GM11168 (cell line): Measurements from ENCODE around the gene PPFIA4.

Experiments
- in situ Hi-C: fragments of 300-500 bp; cut with MboI; formaldehyde crosslinking; loops from one replicate; pipeline ENCODE4 v1.12.0; 2022; ENCODE audit warnings: low sequenced_read_pairs; ENCODE audit not compliant: unreplicated experiment

PPFIA4 gene

DNA sequence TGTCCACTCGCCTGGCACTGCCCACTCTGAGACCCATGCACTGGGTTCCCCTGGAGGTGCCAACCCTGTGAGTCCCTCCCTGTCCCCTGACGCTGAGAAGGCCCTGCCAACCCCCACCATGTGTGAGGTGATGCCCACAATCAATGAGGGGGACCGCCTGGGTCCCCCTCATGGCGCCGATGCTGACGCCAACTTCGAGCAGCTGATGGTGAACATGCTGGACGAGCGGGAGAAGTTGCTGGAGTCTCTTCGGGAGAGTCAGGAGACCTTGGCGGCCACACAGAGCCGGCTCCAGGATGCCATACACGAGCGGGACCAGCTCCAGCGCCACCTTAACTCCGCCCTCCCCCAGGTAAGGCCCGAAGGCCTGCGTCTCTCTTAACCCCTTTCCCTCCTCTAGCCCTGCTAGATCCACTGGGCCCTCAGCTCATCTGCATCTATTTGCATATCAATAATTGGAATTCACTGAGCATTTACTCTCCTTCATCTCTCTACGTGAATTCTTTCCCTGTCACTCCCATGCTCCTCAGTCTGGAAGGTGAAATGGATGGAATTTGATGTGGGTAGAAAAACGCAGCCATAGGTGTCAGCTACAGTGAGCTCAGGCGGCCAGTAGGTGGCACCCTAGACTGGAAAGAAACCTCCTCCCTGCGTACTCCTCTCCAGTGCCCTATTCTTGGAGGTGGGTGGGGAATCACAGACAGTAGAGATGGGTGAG, 12.8 kb downstream of the PPFIA4 start:
- in situ Hi-C loops = no loop called here

DNA sequence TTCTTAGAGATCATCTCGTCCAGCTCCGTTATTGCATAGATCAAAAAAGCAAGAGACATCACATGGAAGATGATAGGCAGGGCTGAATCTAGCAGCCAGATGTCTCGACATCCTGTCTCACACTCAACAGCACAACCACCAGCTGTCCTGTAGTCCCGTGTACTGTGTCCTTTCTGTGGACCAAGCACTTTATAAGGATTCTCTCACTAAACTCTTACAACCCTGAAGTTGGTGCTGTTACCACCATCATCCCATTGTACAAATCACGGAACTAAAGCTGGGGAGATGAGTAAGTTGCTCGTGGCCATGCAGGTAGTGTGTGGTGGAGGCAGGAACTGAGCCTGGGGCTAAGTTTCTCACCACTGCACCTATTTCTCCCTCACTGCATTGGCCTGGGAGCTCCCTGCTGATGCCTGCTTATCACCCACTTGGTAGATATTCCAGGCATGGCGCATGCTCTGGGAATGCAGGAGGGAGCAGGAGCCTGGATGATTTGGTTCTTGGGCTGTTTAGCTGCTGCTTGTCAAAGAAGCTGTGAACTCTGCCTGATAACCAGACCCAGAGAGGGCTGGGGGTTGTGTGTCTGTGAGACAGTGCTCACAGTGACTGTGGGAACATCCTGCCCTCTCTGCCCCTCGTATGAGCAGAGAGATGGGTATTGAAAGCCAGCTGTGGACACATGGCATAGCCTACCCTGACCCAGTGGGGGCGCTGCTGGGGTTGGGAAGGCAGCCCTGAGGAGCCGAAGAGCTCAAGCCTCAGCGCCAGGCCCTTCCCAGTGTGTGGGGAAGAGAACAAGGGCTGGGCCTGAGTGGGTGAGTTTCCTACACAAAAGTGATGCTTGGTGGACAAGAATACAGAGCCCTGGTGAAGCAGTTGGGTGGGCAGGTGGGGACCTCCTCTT, 13.6 kb downstream of the PPFIA4 start:
- in situ Hi-C loops = no loop called here

DNA sequence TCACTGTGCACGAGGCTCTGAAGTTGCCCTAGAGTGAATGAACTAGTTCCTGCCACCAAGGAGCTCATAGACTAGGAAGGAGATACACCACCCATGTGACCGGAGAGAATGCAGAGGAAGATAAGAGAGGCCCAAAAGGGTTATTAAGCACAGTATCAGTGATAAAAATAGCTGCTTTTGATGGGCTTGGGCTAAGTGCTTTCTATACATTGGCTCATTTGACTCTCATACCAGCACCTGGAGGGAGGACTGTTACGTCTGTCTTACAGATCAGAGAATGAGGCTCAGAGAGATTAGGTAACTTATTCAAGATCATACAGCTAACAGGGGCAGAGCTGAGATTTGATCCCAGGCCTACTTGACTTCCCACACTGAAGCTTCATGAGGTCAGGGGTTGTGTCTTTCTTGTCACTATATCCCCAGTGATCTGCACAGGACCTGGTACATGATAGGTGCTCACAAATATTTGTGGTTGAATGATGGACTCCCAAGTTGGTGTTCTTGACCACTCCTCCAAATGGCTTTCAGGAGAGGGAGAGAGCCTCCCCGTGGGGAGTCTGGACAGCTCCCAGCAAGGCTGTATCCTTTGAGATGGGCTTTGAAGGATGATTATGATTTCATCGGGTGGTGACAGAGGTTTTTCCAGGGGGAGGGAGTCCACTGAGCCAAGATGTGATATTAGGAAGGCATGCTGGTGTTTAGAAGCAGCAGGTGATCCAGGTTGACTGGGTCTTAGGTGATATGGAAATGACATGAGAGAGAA, 14.4 kb downstream of the PPFIA4 start:
- in situ Hi-C loops = no loop called here

DNA sequence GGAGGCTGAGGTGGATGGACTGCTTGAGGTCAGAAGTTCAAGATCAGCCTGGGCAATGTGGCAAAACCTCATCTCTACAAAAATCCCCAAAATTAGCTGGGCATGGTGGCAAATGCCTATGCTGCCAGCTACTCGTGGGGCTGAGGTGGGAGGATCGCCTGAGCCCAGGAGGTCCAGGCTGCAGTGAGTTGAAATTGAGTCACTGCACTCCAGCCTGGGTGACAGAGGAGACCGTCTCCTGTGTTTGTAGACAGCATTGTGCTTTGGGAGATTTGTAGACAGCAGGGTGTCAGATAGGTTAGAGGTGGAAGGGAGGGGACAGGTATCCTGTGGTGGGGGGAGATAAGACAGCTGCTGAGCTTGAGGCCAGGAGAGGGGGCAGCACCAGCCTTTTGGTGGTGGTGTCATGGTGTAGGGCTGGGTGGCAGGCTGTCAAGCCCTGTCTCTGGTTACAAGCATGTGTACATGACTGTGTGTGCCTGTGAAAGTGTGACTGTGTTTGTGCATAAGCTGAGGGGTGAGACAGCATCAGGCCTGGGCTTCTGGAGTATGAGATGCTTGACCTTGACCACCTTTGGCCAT, 15.2 kb downstream of the PPFIA4 start:
- in situ Hi-C loops = no loop called here

DNA sequence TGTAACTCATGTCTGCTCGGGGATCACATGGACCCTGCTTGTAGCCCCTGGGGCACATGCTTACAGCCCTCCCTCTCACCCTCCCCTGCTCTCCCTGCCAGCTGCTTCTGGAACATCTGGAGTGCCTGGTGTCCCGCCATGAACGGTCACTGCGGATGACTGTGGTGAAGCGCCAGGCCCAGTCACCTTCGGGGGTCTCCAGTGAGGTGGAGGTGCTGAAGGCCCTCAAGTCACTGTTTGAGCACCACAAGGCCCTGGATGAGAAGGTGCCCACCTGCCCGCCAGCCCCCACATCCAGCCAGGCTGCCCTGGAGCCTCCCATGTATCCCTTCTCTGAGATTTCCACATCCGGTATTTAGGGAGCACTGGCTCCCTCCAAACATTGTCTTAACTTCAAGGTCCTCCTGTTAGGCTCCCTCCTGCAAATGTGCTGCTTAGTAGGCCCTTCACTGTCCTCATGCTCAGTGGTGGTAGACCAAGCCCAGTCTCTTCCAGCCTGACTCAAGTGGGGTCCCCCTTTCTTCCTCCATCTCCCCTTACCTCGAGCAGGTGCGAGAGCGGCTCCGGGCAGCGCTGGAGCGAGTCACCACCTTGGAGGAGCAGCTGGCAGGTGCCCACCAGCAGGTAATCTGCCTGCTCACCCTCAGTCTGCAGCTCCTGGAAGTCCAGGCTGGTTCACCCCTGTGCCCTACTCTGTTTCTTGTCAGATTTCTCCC, 17.7 kb downstream of the PPFIA4 start:
- in situ Hi-C loops = no loop called here

DNA sequence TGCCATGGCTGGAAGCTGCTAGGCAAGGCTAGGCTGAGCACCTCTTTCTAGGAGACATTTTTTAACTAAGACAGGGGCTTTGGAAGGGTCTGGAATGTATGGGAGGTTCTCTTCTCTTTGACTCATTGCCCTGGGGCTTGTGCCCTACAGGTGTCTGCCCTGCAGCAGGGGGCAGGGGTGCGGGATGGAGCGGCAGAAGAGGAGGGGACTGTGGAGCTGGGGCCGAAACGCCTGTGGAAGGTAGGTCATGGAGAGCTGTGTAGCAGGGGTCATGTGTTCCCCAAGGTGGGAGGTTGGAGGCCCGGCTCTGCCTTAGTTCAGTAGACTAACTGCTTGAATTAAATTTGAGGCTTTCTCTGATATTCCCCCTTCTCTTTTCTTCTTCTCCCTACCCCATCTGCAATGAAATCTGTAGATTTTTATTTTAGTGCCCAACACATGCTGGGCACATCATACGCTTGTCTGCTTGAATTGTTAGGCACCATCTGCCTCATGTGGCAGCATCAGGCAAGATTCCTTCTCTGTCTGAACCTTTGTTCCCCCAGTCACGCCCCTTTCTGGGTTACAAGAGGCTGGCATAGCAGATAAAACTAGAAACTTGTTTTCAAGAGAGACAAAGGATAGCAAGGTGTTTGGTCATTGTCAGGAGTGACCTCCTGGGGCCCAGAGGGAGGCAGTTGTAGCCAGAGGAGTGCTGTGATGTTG, 18.4 kb downstream of the PPFIA4 start:
- in situ Hi-C loops = no loop called here

DNA sequence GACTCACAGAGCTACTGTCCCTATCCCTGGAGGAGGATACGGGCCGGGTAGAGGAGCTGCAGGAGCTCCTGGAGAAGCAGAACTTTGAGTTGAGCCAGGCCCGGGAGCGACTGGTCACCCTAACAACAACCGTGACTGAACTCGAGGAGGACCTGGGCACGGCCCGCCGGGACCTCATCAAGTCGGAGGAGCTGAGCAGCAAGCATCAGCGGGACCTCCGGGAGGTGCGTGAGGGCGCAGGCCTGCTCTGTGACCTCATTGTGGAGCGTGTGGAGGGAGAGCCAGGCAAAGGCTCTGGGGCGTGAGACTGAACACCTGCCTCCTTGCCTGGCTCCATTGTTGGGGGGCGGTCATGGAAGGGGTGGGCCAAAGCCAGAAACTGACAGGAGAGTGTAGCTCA, 19.0 kb downstream of the PPFIA4 start:
- in situ Hi-C loops = no loop called here

DNA sequence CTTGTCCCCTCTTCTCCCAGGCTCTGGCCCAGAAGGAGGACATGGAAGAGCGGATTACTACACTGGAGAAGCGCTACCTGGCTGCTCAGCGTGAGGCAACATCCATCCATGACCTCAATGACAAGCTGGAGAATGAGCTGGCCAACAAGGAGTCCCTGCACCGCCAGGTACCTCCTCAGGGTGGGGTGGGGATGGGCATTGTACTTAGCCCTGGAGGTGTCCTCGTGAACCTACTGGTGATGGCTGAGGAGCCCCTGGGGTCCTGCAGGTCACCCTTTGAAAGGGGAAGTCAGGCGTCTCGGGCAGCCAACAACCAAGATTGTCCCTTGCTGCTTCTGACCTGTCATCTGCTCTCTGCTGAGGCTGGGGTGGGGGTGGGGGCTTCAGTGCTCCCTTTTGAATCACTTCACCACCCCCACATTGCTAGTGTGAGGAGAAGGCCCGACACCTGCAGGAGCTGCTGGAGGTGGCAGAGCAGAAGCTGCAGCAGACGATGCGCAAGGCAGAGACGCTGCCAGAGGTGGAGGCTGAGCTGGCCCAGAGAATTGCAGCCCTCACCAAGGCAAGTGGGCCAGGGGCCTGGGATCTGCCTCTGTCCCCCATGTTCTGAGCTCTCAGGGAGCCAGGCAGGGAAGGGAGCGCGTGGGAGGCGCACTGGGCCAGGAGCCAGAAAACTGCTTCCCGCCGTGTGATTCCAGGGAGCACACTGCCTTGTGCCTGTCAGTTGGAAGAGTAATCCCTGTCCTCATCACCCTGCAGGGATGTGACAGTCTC, 19.7 kb downstream of the PPFIA4 start:
- in situ Hi-C loops = no loop called here

DNA sequence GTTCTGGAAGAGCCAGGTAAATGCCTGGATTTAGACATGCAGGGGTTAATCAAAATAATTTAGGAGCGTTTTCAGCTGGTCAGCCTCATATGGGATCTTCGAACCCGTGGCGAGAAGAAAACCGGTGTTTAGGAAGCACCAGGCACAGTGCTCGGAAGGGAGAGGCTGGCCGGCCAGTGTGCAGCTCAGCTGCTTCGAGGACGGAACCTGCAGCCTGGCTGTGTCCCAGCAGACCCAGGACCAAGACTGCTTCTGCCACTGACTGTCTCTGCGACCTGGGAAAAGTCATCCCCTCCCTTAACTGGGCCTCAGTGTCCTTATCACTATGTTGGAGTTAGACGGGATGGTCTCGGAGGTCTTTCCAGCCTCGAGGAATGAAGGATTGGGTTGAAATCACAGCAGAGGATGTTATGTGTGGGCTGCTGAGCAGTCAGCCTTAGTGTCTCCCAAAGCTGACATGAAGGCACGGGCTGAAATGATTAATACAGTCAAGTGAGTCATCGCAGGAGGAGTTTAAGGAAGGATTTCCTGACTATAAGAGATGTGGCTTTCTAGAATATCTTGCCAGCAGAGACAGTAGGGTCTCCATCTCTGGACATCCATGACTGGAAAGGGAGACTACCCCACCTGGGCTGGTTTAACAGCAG, 20.8 kb downstream of the PPFIA4 start:
- in situ Hi-C loops = no loop called here

DNA sequence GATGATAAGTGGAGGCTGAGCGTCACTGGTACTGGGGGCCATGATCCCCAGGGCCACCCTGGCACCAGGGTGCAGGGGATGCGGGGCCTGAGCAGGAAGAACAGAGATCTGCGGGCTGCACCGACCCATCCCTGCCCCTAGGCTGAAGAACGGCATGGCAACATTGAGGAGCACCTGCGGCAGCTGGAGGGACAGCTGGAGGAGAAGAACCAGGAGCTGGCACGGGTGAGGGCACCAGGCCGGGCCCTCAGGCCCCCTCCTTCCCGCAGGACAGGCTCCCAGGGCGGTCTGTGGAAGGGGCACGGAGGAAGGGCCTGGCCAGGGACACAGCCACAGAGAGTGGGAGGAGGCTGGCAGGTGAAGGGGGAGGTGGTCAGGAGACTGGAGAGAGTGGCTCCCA, 21.8 kb downstream of the PPFIA4 start:
- in situ Hi-C loops = no loop called here

DNA sequence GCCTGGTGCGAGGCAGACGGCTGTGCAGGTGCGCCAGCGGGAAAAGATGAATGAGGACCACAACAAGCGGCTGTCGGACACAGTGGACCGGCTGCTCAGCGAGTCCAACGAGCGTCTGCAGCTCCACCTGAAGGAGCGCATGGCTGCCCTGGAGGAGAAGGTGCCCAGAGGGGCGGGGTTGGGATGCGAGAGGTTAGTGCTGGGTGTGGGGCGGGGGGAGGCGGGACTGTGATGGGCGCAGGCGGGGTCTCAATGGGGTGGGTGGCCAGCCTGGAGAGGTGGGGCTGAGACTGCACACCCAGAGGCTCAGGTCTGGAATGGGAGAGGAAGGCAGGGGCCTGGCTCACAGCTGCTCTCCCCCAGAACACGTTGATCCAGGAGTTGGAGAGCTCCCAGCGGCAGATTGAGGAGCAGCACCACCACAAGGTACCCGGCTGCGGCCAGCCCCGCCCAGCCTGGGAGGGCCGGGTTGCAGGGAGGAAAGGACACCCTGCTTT, 22.3 kb downstream of the PPFIA4 start:
- in situ Hi-C loops = no loop called here

DNA sequence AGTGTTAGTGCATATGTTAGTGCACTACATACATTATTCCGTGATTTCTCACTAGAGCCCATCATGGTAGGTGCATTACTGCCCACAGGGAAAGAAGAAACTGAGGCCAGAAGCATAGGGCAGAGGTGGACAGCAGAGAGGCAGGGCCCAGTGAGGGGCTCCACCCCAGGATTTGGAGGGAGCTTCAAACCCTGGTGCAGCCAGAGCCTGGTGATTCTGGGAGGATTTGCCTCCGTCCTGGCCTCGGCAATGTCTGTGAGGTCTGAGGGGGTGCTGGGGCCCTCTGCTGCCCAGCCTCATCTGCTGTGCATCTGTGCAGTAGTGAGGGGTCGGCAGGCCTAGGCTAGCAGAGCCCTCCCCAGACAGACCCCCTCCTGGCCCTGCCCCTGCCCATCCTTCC, 22.8 kb downstream of the PPFIA4 start:
- in situ Hi-C loops = no loop called here

DNA sequence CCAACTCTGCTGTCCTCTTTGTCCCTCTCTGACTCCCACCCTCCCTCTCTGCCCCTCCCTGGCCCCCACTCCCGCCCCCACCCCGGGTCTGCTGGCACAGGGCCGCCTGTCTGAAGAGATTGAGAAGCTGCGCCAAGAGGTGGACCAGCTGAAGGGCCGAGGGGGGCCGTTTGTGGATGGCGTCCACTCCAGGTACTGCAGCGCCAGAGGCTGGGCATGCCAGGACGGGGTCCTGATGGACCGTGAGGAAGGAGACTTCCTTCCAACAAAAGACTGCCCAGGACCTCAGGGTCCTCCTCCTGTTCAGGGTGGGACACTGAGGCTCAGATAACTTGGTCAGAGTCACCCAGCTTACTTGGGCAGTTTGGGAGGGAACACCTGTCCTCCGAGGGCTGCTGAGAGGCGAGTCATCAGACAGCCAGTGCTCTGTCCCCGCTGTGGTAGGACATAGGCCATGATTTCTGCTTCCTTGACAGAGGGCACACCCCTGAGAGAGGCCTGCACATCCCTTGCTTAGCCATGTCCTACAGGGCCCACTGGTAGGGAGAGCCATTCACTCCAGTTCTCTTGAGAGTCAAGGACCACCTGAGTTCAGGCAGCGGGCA, 23.4 kb downstream of the PPFIA4 start:
- in situ Hi-C loops = no loop called here

DNA sequence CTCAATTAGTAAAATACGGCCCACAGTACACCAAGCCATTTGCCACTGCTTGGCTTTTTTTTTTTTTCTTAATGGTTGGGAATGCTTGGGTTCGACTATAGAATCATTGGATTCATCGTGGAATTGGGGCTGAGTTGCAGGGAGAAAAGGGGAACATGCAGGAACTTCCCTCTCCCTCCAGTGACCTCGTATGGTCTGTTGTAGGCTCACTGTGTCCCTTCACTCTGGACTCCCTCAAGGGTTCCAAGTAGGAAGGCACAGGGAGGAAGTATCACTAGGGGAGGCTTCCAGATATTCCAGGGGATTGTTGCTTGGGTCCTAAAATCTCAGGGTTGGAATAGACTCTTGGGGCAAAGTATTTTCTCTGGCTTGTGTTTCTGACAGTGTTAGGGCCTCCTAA, 24.5 kb downstream of the PPFIA4 start:
- in situ Hi-C loops = no loop called here

DNA sequence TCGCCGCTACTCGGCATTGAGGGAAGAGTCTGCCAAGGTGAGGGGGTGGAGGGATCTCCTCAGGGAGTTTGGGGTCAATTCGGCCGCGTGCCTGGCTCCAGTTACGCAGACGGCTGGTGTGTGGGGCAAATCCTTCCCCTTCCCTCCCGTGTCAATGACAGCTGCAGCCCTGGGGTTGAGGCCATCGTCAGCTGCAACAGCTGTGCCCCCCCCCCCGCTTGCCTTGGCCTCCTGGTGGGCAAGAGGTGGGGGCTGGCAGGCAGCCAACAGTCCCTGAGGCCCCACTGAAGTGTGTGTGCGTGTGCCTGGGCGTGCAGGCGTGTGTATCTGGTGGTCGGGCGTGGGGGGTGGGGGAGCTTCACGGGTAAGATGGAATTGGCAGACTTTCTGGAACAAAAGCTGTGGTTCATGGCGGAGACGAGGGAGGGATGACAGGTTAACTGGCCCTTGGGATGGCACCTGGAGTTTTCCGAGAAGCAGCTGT, 25.6 kb downstream of the PPFIA4 start:
- in situ Hi-C loops = no loop called here

DNA sequence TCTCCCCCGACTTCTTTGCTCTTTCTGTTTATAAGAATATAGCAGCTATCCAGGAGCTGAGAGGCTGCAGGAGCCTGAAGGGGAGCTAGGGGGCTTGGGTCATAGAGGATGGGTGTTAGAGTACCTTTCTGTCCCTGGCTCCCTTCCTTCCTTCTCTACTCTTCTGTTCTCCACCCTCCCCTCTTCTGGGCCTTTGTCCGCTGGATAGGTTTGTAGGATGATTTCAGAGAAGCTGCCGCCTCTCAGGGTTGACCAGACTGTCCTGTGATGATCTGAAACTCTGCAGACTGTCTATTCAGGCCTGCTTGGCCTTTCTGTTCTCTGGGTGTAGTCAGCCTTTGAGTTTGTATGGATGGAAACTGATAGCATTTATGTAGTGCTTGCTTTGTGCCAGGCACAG, 26.3 kb downstream of the PPFIA4 start:
- in situ Hi-C loops = no loop called here

DNA sequence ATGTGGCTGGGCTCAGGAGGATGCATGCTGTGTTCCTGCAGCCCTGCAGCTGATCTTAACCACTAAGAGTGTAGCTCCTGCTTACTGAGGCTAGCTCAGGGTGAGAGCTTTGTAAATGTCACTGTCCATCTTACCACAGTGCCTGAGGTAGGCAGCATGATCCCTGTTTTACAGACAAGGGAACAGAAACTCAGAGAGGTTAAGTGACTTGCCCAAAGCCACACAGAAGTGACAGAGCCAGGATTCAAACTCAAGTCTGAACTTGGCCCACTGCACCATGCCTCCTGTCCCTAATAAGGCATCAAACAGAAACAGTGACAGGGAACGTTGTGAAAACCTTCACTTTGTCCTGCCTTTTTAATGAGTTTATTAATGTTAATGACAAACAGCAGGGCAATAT, 27.9 kb downstream of the PPFIA4 start:
- in situ Hi-C loops = no loop called here
